ENCODE data around the gene CLEC9A. TPM values are rescaled to one million over a fixed set of nuclear protein-coding genes. Genes with fewer than 3 reads are reported as not detected.
A peak's percentile ranks its signal among the peaks of the same experiment; 100 is the strongest.

Gene CLEC9A
- total RNA-seq, 6 experiments from 2014 or later: not detected

DNA sequence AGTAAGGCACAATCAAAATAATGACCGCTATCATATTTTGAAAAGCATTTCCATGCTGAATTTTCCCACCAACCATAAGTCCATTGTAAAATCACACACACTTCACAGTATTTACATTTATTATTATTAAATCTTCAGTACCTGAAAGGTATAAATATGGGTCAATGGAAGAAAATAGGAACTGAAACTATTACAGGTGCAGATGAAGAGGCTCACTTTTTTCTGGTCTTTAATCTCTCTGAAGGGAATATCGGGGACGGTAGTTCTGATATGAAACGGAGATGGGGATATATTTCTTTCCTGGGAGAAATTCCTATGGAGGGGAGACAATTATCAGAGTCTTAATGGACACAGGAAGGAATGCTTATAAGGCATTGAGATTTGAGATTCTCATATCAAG, 39.9 kb downstream of the CLEC9A start:
- no peak for TF ChIP-seq CTCF (IDR thresholded peaks at IDR 0.05)
- H3K4me3 Mint-ChIP-seq: no peak overlapping the region
- H3K27ac Mint-ChIP-seq: peak overlapping the region; percentile 87
- H3K36me3 Mint-ChIP-seq (ENCODE audit: low read depth): peaks cover 12% of the 10 kb centered on the region
- no peak for DNase-seq
- peaks cover 68% of the 10 kb centered on the region for H3K4me1 Mint-ChIP-seq (ENCODE audit: low read depth)
- no peaks in the 10 kb centered on the region for H3K9me3 Mint-ChIP-seq
- no peaks in the 10 kb centered on the region for H3K27me3 Mint-ChIP-seq (ENCODE audit: insufficient read depth)

DNA sequence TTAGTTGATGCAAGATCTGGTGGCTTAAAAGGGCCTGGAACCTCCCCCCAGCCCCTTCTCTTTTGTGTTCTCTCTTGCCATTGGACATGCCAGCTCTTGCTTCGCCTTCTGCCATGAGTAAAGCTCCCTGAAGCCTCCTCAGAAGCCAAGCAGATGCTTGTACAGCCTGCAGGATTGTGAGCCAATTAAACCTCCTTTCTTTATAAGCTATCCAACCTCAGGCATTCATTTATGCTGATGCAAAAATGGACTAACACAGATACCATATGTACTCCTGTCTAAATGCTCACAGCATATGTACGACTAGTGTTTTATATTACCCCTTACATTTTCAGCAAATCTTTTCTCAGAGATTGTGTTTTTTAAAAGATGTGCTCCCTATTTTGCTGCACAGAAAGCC, 41.6 kb downstream of the CLEC9A start:
- TF ChIP-seq CTCF (IDR thresholded peaks at IDR 0.05): no peak
- no peak for DNase-seq
- Mint-ChIP-seq H3K4me1 (ENCODE audit: low read depth) (peaks cover 51% of the 10 kb centered on the region), H3K27ac (no peak overlapping the region), H3K27me3 (ENCODE audit: insufficient read depth) (no peaks in the 10 kb centered on the region), H3K9me3 (no peaks in the 10 kb centered on the region), H3K36me3 (ENCODE audit: low read depth) (peaks cover 12% of the 10 kb centered on the region), H3K4me3 (no peak overlapping the region)

- peaks cover 46% of the 10 kb centered on the region for H3K4me1 Mint-ChIP-seq (ENCODE audit: low read depth)
- no peaks in the 10 kb centered on the region for H3K9me3 Mint-ChIP-seq
- no peak for TF ChIP-seq CTCF (IDR thresholded peaks at IDR 0.05)
- no peak overlapping the region for H3K4me3 Mint-ChIP-seq
- H3K27me3 Mint-ChIP-seq (ENCODE audit: insufficient read depth): no peaks in the 10 kb centered on the region
- H3K36me3 Mint-ChIP-seq (ENCODE audit: low read depth): peaks cover 12% of the 10 kb centered on the region
- no peak overlapping the region for H3K27ac Mint-ChIP-seq
- no peak for DNase-seq
Measured at GRCh38 chr12:10073261-10073660, 42.8 kb downstream of the CLEC9A start.

- H3K4me1 Mint-ChIP-seq (ENCODE audit: low read depth): peaks cover 24% of the 10 kb centered on the region
- H3K4me3 Mint-ChIP-seq: no peak overlapping the region
- H3K9me3 Mint-ChIP-seq: no peaks in the 10 kb centered on the region
- no peak overlapping the region for H3K27ac Mint-ChIP-seq
- TF ChIP-seq CTCF (IDR thresholded peaks at IDR 0.05): no peak
- no peaks in the 10 kb centered on the region for H3K27me3 Mint-ChIP-seq (ENCODE audit: insufficient read depth)
- no peak for DNase-seq
- peaks cover 4% of the 10 kb centered on the region for H3K36me3 Mint-ChIP-seq (ENCODE audit: low read depth)
Measured at GRCh38 chr12:10075451-10075850, 45.0 kb downstream of the CLEC9A start.

GRCh38 chr12:10082117-10082874, 51.8 kb downstream of the CLEC9A start:
- TF ChIP-seq CTCF (IDR thresholded peaks at IDR 0.05): no peak
- H3K27me3 Mint-ChIP-seq (ENCODE audit: insufficient read depth): no peaks in the 10 kb centered on the region
- H3K36me3 Mint-ChIP-seq (ENCODE audit: low read depth): peaks cover 15% of the 10 kb centered on the region; the same call in 1 of the 2 replicates
- H3K27ac Mint-ChIP-seq: no peak overlapping the region
- no peak overlapping the region for H3K4me3 Mint-ChIP-seq
- no peak for DNase-seq
- peaks cover 21% of the 10 kb centered on the region for H3K4me1 Mint-ChIP-seq (ENCODE audit: low read depth)
- H3K9me3 Mint-ChIP-seq: peaks cover 14% of the 10 kb centered on the region
